Central memory CD8-positive, alpha-beta T cell (primary cell): Measurements from ENCODE around the gene DYNLRB1.

Source experiments
- ATAC-seq: fragments of 150-1000 bp; cut with Tn5 transposase; replicated peaks from 2 replicates; pipeline ENCODE4 v1.10.0; 2022; ENCODE audit warnings: mild to moderate bottlenecking, moderate FRiP score, moderate number of reproducible peaks; ENCODE audit not compliant: poor library complexity, severe bottlenecking; ENCODE audit errors: extremely low read depth
- DNase-seq, 2 donors: peaks; one replicate each; pipeline ENCODE4 v3.0.0; 2021; ENCODE audit warnings: low spot score in 2 of 2
- H3K27ac Mint-ChIP-seq: one replicate; pipeline ENCODE4 v1.8.0; 2022; ENCODE audit warnings: low read depth, mild to moderate bottlenecking, moderate library complexity, mixed read lengths
- H3K27me3 Mint-ChIP-seq: one replicate; pipeline ENCODE4 v1.8.0; 2022; ENCODE audit warnings: mixed read lengths
- H3K36me3 Mint-ChIP-seq: one replicate; pipeline ENCODE4 v1.8.0; 2022; ENCODE audit warnings: mild to moderate bottlenecking, moderate library complexity, mixed read lengths; ENCODE audit not compliant: insufficient read depth
- H3K4me1 Mint-ChIP-seq: one replicate; pipeline ENCODE4 v1.8.0; 2022; ENCODE audit warnings: mixed read lengths
- H3K4me3 Mint-ChIP-seq: one replicate; pipeline ENCODE4 v1.8.0; 2022; ENCODE audit warnings: mild to moderate bottlenecking, moderate library complexity, mixed read lengths
- H3K9me3 Mint-ChIP-seq: one replicate; pipeline ENCODE4 v1.8.0; 2022; ENCODE audit warnings: mixed read lengths

Gene DYNLRB1

DNA sequence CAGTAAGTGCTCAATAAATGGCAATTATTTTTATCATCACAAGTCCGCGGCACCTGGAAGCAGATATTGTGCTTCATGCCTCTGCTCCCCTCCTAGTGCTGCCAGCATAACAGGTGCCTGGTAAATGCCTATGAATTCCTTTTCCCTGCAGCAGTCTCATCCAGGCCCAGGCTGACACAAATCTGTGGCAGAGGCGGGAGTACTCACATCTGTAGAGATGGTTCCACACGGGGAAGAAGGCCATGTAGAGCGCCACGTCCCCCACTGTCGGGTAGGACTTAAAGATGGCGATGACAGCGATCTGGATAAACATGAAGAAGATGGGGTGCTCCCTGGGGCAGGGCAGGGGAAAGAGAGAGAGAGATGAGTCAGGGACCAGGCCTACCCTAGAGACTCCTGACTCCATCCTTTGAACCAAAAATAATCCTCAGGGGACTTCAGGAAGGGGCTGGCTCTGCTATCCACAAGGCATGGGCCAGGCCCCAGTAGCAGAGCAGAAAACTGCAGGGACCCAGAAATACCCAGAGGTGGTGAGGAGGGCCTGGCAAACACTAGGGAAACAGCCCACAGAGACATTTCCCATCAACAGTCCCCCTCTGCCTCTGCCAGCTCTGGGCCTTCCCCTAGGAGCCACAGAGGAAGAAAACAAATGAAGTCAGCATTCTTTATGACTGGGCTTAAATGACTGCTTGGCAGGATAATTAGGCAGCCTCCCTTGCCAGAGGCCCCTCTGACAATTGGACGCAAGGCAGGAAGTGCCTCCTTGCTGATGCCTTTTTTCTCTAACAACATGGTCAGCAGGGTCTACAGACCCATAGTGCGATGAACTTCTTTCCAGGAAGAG, 65.3 kb downstream of the DYNLRB1 start:
- no peak for ATAC-seq
- no peak overlapping the region for H3K4me3 Mint-ChIP-seq
- peaks cover 9% of the 10 kb centered on the region for H3K36me3 Mint-ChIP-seq

DNA sequence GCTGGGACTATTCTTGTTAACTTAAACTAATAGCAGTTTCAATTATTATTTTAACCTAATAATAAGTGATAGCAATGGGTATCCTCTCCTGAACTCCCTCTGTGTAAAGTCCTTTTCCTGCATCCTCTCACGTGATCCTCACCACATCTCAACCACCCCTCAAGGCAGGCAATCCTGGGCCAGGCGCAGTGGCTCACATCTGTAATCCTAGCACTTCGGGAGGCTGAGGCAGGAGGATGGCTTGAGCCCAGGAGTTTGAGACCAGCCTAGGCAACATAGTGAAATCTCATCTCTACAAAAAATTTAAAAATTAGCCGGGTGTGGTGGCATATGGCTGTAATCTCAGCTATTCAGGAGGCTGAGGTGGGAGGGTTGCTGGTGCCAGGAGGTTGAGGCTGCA, 66.0 kb downstream of the DYNLRB1 start:
- H3K9me3 Mint-ChIP-seq, result no peaks in the 10 kb centered on the region

More for the DNA sequence above, 65.3 kb downstream of the DYNLRB1 start:
- Mint-ChIP-seq H3K27ac (no peak overlapping the region), H3K9me3 (no peaks in the 10 kb centered on the region), H3K4me1 (peaks cover 20% of the 10 kb centered on the region), H3K27me3 (no peaks in the 10 kb centered on the region)
- DNase-seq, result no peak

DNA sequence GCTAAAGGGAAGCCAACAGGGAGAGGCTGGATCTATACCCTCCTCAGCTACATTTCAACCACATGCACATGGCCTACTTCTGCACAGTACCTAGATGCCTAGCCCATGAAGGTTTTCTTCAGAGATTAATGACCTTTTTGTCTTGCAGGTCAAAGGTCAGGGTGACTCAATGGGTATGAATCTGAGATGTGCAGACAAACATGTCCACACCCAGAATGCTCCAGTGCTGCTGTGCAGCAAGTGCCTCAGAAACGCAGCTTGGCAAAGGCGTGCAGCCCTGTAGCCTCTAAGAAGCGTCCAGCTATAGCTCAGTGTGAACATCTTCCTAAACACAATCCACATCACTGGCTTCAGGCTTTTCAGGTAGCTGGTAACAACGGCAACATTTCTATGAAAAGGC, 66.7 kb downstream of the DYNLRB1 start:
- DNase-seq (no peak), ATAC-seq (no peak)
- peaks cover 12% of the 10 kb centered on the region for H3K36me3 Mint-ChIP-seq
- H3K4me3 Mint-ChIP-seq, result no peak overlapping the region
- peaks cover 20% of the 10 kb centered on the region for H3K4me1 Mint-ChIP-seq
- no peaks in the 10 kb centered on the region for H3K9me3 Mint-ChIP-seq
- no peaks in the 10 kb centered on the region for H3K27me3 Mint-ChIP-seq
- no peak overlapping the region for H3K27ac Mint-ChIP-seq

More for the DNA sequence above, 66.0 kb downstream of the DYNLRB1 start:
- Mint-ChIP-seq H3K4me3 (no peak overlapping the region), H3K27me3 (no peaks in the 10 kb centered on the region), H3K27ac (no peak overlapping the region), H3K4me1 (peaks cover 20% of the 10 kb centered on the region), H3K36me3 (peaks cover 9% of the 10 kb centered on the region)
- DNase-seq (no peak), ATAC-seq (no peak)

DNA sequence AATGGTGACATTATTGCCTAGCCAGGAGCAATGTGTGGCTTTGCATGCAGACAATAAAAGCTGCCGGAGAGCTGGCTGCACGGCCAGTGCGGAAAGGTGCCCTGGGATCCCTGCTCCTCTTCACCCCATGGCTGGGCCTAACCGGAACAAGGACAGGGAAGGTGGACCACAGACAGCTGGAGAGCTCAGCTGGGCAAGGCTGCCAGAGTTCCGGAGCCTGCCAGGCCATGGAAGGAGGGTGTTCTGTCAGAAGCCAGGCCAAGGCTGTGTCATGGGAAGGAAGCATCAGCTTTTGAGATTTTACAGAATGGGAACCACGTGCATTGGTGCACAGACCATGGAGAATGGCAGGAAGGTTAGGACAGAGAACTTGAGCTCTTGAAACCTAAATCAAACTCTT, 67.3 kb downstream of the DYNLRB1 start:
- DNase-seq (no peak), ATAC-seq (no peak)
- no peak overlapping the region for H3K27ac Mint-ChIP-seq
- H3K36me3 Mint-ChIP-seq, result peaks cover 12% of the 10 kb centered on the region
- H3K4me1 Mint-ChIP-seq, result peaks cover 20% of the 10 kb centered on the region
- H3K9me3 Mint-ChIP-seq, result no peaks in the 10 kb centered on the region
- no peaks in the 10 kb centered on the region for H3K27me3 Mint-ChIP-seq
- no peak overlapping the region for H3K4me3 Mint-ChIP-seq

DNA sequence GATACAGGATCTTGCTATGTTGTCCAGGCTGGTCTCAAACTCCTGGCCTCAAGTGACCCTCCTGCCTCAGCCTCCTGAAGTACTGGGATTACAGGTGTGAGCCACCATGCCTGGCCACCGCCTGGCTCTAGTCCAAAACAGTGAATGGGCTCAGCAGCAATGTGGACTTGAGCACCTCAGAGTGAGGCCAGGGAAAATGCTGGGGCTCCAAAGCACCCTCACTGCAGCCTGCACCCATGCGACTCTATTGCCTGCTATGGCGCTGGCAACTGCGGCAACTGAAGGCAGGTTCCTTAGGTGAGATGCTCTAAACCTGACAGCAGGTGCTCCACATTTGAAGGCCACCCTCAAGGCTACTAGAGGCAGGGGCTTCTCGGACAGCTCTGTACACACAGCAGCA, 68.8 kb downstream of the DYNLRB1 start:
- H3K36me3 Mint-ChIP-seq, result peaks cover 12% of the 10 kb centered on the region
- peaks cover 12% of the 10 kb centered on the region for H3K4me1 Mint-ChIP-seq
- no peak overlapping the region for H3K27ac Mint-ChIP-seq
- no peak for ATAC-seq
- no peaks in the 10 kb centered on the region for H3K9me3 Mint-ChIP-seq
- H3K27me3 Mint-ChIP-seq, result no peaks in the 10 kb centered on the region
- no peak for DNase-seq
- H3K4me3 Mint-ChIP-seq, result no peak overlapping the region

DNA sequence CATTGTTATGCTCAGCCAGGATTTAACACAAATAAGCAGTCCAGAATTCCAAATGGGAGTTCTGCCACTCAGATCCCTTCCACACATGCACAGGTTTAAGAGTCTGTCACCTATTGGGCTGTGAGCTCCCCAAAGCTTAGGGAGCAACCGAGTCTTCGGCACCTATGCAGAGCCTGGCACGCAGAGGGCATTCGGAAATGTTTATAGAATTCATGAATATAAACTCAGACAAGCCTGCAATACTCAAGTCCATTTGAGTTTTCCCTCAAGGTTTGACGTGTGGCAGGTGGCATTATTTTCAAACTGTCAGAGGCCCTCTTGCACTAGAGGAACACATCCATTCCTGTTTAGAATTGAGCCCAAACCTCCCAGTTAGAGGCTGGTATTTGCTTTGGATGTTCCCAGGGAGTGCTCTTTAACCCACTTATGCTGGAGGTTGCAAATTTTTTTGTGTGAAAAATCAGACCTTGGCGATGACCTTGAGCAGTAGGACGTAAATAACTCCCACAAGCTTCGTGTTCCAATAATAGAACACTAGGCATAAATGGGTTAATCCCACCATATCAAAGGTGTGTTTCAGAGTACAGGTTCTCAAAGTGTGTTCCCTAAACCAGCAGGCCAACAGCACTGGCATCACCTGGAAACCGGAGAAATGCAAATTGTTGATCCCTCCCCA, 70.4 kb downstream of the DYNLRB1 start:
- Mint-ChIP-seq H3K4me1 (no peaks in the 10 kb centered on the region), H3K4me3 (no peak overlapping the region), H3K36me3 (peaks cover 14% of the 10 kb centered on the region), H3K9me3 (no peaks in the 10 kb centered on the region), H3K27me3 (no peaks in the 10 kb centered on the region), H3K27ac (no peak overlapping the region)
- no peak for DNase-seq
- ATAC-seq, result no peak
